B cell (primary cell): ENCODE results near the gene CCNF. TPM values are rescaled to one million over a fixed set of nuclear protein-coding genes. Genes with fewer than 3 reads are reported as not detected.

Experiments used
- ATAC-seq: fragments of 200-7000 bp; cut with Tn5 transposase; one replicate; pipeline ENCODE4 v1.10.0; 2021; ENCODE audit warnings: low read depth, mild to moderate bottlenecking, moderate number of reproducible peaks, moderate library complexity
- CTCF ChIA-PET: fragments of 350-600 bp; sonication (Branson Sonifier 250); formaldehyde crosslinking; loops from one replicate; lab custom pipeline; 2021; ENCODE audit warnings: antibody characterized with exemption, inconsistent platforms; lab: Charles Lee
- POLR2A ChIA-PET: fragments of 350-600 bp; sonication (Branson Sonifier 250); formaldehyde crosslinking; loops from one replicate; lab custom pipeline; 2021; ENCODE audit warnings: antibody characterized with exemption; lab: Charles Lee
- DNase-seq: peaks from one replicate; pipeline ENCODE4 v3.0.0; 2013
- H2AFZ ChIP-seq: 2 replicates; pipeline ENCODE4 v1.6.1; 2012; ENCODE audit warnings: mild to moderate bottlenecking, low read depth, low read length; ENCODE audit not compliant: insufficient read depth, poor library complexity, severe bottlenecking
- H3K27ac ChIP-seq, 2 donors: 1 replicate in 1 of 2; 2 replicates in 1 of 2; pipeline ENCODE4 v1.5.1; 2012 to 2013; ENCODE audit warnings: low read length in 2 of 2, mild to moderate bottlenecking in 2 of 2, moderate library complexity in 1 of 2
- H3K27me3 ChIP-seq, 4 experiments: fragments of 200-600 bp in 1 of 4; sonication (generic) in 1 of 4; replicated peaks in 1 of 4; 1 replicate in 2 of 4; 2 replicates in 2 of 4; pipeline versions ENCODE4 v1.6.1 to v1.7.0; 2013 to 2016; ENCODE audit warnings: low read length in 3 of 4, mild to moderate bottlenecking in 2 of 4, mixed read lengths in 1 of 4, moderate library complexity in 1 of 4; ENCODE audit not compliant: insufficient read depth in 4 of 4, control insufficient read depth in 3 of 4; ENCODE audit errors: control extremely low read depth in 1 of 4
- H3K36me3 ChIP-seq, 2 experiments: replicated peaks in 1 of 2; 1 replicate in 1 of 2; 2 replicates in 1 of 2; pipeline versions ENCODE4 v1.6.1 to v1.7.1; 2013; ENCODE audit warnings: low read length in 1 of 2; ENCODE audit not compliant: insufficient read depth in 2 of 2, control insufficient read depth in 1 of 2; ENCODE audit errors: control extremely low read depth in 1 of 2, extremely low read depth in 1 of 2
- H3K4me1 ChIP-seq, 2 donors: fragments of 200-600 bp in 1 of 2; sonication (generic) in 1 of 2; 1 replicate in 1 of 2; 2 replicates in 1 of 2; pipeline versions ENCODE4 v1.5.1 to v1.6.1; 2013 to 2017; ENCODE audit warnings: low read length in 2 of 2; ENCODE audit not compliant: control insufficient read depth in 2 of 2, insufficient read depth in 2 of 2
- H3K4me2 ChIP-seq: replicated peaks from 2 replicates; pipeline ENCODE3; 2012; ENCODE audit warnings: mild to moderate bottlenecking, low read depth, low read length; ENCODE audit not compliant: poor library complexity, severe bottlenecking
- H3K4me3 ChIP-seq, 5 experiments: fragments of 200-600 bp in 1 of 5; sonication (generic) in 1 of 5; 1 replicate in 3 of 5; 2 replicates in 2 of 5; pipeline versions ENCODE4 v1.5.1 to v1.7.0; 2011 to 2016; ENCODE audit warnings: low read length in 4 of 5, mild to moderate bottlenecking in 4 of 5, low read depth in 2 of 5, control low read depth in 1 of 5, moderate library complexity in 1 of 5; ENCODE audit not compliant: insufficient read depth in 1 of 5; ENCODE audit errors: control extremely low read depth in 1 of 5, extremely low read depth in 1 of 5
- H3K79me2 ChIP-seq: fragments of 200-600 bp; sonication (generic); one replicate; pipeline ENCODE4 v1.6.0; 2016; ENCODE audit warnings: low read length; ENCODE audit not compliant: control insufficient read depth, insufficient read depth
- H3K9ac ChIP-seq: fragments of 200-600 bp; sonication (generic); 2 replicates; pipeline ENCODE4 v1.6.1; 2017; ENCODE audit warnings: mild to moderate bottlenecking, low read length, moderate library complexity
- H3K9me3 ChIP-seq, 3 donors: one replicate each; pipeline versions ENCODE4 v1.6.1 to v1.7.1; 2013; ENCODE audit warnings: low read length in 2 of 3; ENCODE audit not compliant: control insufficient read depth in 2 of 3, insufficient read depth in 1 of 3; ENCODE audit errors: control extremely low read depth in 1 of 3
- H4K20me1 ChIP-seq: 2 replicates; pipeline ENCODE4 v1.6.0; 2012; ENCODE audit warnings: mild to moderate bottlenecking, low read length; ENCODE audit not compliant: insufficient read depth, control insufficient read depth, poor library complexity, severe bottlenecking
- H3K27ac Mint-ChIP-seq: one replicate; pipeline ENCODE4 v1.8.0; 2021; ENCODE audit warnings: mixed read lengths
- H3K27me3 Mint-ChIP-seq: one replicate; pipeline ENCODE4 v1.8.0; 2021; ENCODE audit warnings: mixed read lengths
- H3K4me1 Mint-ChIP-seq: one replicate; pipeline ENCODE4 v1.8.0; 2021; ENCODE audit warnings: mixed read lengths
- H3K4me3 Mint-ChIP-seq: one replicate; pipeline ENCODE4 v1.8.0; 2021; ENCODE audit warnings: mixed read lengths
- H3K9me3 Mint-ChIP-seq: one replicate; pipeline ENCODE4 v1.8.0; 2022; ENCODE audit warnings: mixed read lengths; ENCODE audit not compliant: insufficient read depth
- CTCF ChIP-seq: fragments of 200-600 bp; IDR thresholded peaks from one replicate; pipeline ENCODE4 v1.8.0; 2022; ENCODE audit warnings: antibody characterized with exemption, mild to moderate bottlenecking
- EZH2 ChIP-seq: IDR thresholded peaks from 2 replicates; pipeline ENCODE4 v1.6.1; 2012; ENCODE audit warnings: borderline replicate concordance, low read depth, mild to moderate bottlenecking, moderate library complexity, low read length; ENCODE audit not compliant: insufficient read depth, poor library complexity, severe bottlenecking
- WGBS: methylation state at CpG from one replicate; pipeline ENCODE4 v1.1.5; 2013; ENCODE audit warnings: missing lambda C conversion rate; ENCODE audit not compliant: insufficient coverage; 5-methylcytosine and 5-hydroxymethylcytosine counted together
- intact Hi-C: fragments of 100-400 bp; cut with micrococcal nuclease; formaldehyde crosslinking; loops from one replicate; pipeline ENCODE4 v1.10.0; 2022
- polyA plus RNA-seq: library from polyadenylated mRNA; depleted of rRNA; stranded (reverse); fragments of >200 nt; gene quantifications from 2 replicates; pipeline ENCODE4 v1.2.3, GENCODE V29; 2012
- total RNA-seq, 2 donors: library from RNA; stranded (reverse); fragments of 120-200 nt in 1 of 2; gene quantifications; 1 replicate in 1 of 2; 2 replicates in 1 of 2; pipeline versions ENCODE4 v1.2.3 to v1.2.4, GENCODE V29; 2013 to 2022

CCNF gene
- total and polyA plus RNA-seq, 2 donors (not counting 1 experiment from before 2014, with no cell fraction given): 3.2 to 5.3 TPM

- Histone ChIP-seq H3K4me1 (peaks cover 0 to 8% of the 10 kb centered on the region in 2 donors), H3K27ac (no peak overlapping the region), H3K9me3 (no peaks in the 10 kb centered on the region), H3K4me2 (no peak overlapping the region), H3K9ac (no peak overlapping the region), H3K27me3 (no peaks in the 10 kb centered on the region), H3K4me3 (no peak overlapping the region), H3K79me2 (peaks cover 22% of the 10 kb centered on the region), H3K36me3 (peaks cover 0 to 4% of the 10 kb centered on the region in 2 experiments), H4K20me1 (no peaks in the 10 kb centered on the region), H2AFZ (no peak overlapping the region)
- intact Hi-C loops: no loop called here
- TF ChIP-seq CTCF: no peak
- TF ChIP-seq EZH2: no peak
- ChIA-PET POLR2A (no interaction called here), CTCF (interaction anchor here (0.9 to 1.1 kb wide), 2 partner anchors 169 to 304 kb away, joined by 3 read pairs; no protein-coding TSS in a partner anchor)
- ATAC-seq (no peak), DNase-seq (no peak)
- no peak overlapping the region for H3K4me3 Mint-ChIP-seq
- no peak overlapping the region for H3K27ac Mint-ChIP-seq
- no peaks in the 10 kb centered on the region for H3K9me3 Mint-ChIP-seq
- H3K4me1 Mint-ChIP-seq: peaks cover 2% of the 10 kb centered on the region
- WGBS: 98% methylated on average over 15 of the region's 15 CpGs
- no peaks in the 10 kb centered on the region for H3K27me3 Mint-ChIP-seq
Observed at GRCh38 chr16:2498531-2499253, 69.4 kb downstream of the CCNF start.

GRCh38 chr16:2499454-2499853, 70.2 kb downstream of the CCNF start:
- Histone ChIP-seq H3K36me3 (peaks cover 0 to 4% of the 10 kb centered on the region in 2 experiments), H2AFZ (no peak overlapping the region), H3K9ac (no peak overlapping the region), H3K4me3 (no peak overlapping the region), H3K27me3 (no peaks in the 10 kb centered on the region), H3K27ac (no peak overlapping the region), H3K79me2 (peaks cover 22% of the 10 kb centered on the region), H3K4me1 (peaks cover 0 to 8% of the 10 kb centered on the region in 2 donors), H4K20me1 (no peaks in the 10 kb centered on the region), H3K9me3 (no peaks in the 10 kb centered on the region), H3K4me2 (no peak overlapping the region)
- no peaks in the 10 kb centered on the region for H3K27me3 Mint-ChIP-seq
- no peaks in the 10 kb centered on the region for H3K9me3 Mint-ChIP-seq
- POLR2A ChIA-PET: no interaction called here
- no peak overlapping the region for H3K27ac Mint-ChIP-seq
- TF ChIP-seq CTCF (no peak), EZH2 (no peak)
- CTCF ChIA-PET: interaction anchor here (0.9 to 3.0 kb wide), 5 partner anchors 11 to 306 kb away, joined by 3 to 41 read pairs (median 9); partner anchors contain the start of gene ECI1
- H3K4me1 Mint-ChIP-seq: peaks cover 2% of the 10 kb centered on the region
- no peak overlapping the region for H3K4me3 Mint-ChIP-seq
- WGBS: 100% methylated on average over 1 of the region's 6 CpGs
- ATAC-seq: no peak
- intact Hi-C loops: no loop called here
- no peak for DNase-seq
